Stimulated activated CD4-positive, alpha-beta T cell treated with anti-CD3 and anti-CD28 coated beads, Interleukin-15, amount 100 ng/mL, for 1 hour (primary cell): ENCODE measurements around the gene RNF8.
"Not testable (repeated sequence)": the region's sequence is repeated elsewhere in the genome, so short reads cannot be mapped to it uniquely, and the experiment has no call there.

Source experiments
- DNase-seq, 2 donors: peaks; one replicate each; pipeline ENCODE4 v3.0.0-alpha.2; 2020; ENCODE audit warnings: low read depth in 1 of 2, low spot score in 1 of 2

The RNF8 gene, protein sequence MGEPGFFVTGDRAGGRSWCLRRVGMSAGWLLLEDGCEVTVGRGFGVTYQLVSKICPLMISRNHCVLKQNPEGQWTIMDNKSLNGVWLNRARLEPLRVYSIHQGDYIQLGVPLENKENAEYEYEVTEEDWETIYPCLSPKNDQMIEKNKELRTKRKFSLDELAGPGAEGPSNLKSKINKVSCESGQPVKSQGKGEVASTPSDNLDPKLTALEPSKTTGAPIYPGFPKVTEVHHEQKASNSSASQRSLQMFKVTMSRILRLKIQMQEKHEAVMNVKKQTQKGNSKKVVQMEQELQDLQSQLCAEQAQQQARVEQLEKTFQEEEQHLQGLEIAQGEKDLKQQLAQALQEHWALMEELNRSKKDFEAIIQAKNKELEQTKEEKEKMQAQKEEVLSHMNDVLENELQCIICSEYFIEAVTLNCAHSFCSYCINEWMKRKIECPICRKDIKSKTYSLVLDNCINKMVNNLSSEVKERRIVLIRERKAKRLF

DNA sequence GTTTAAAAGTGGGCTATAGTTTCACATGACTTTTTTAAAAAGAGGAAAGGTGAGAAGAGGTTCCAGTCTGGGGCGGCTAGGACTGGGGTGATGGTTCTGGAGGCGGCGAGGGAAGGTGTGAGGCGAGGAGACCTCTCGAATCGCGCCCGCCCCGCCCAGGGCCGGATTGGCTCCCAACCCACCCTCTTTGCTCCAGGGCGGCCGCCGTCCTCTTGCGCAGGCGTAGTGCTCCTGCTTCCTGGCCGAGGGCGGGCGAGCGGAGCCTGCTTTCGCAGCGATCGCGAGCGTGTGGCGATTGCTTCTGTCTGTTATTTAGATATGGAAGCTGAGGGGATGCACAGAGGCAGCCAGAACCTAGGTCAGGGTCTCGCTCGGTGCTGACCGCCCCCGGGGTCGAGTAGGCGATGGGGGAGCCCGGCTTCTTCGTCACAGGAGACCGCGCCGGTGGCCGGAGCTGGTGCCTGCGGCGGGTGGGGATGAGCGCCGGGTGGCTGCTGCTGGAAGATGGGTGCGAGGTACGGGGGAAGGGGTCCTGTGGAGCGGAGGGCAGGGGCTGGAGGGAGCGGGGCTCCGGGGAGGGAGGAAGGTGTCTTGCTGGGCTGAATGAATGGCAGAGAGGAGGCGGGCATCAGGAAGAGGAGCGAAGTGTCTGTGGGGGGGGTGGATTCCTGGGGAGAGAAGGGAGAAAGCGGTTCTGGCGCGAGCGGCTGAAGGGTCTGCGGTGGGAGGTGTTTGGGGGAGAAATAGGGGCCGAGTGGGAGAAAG, at the start of gene RNF8:
Gene RNF8, plus strand, starts transcription at position 223 of the 765 bp plus-strand sequence. Its CDS starts 182 bp downstream, at position 405.
- peak; percentile 73 to 82 for DNase-seq

DNA sequence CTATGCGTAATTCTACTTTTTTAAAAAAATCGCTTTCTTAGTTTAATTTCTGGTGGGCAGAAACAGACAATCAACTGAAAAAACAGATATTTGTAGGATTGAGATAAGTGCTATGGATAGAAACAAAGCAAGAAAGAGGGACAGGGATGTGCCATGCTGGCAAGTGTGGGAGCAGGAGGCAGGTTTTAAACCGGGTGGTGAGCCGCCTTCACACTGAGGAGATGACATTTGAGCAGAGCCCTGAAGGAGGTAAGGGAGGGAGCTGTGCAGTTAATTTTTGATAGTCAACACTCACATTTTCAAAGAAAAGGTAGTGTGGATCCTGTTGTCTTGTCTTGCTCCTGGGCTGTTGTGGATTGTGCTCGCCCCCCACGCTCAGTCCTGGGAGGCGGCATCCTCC, 49.0 kb upstream of the RNF8 start:
- no peak for DNase-seq

DNA sequence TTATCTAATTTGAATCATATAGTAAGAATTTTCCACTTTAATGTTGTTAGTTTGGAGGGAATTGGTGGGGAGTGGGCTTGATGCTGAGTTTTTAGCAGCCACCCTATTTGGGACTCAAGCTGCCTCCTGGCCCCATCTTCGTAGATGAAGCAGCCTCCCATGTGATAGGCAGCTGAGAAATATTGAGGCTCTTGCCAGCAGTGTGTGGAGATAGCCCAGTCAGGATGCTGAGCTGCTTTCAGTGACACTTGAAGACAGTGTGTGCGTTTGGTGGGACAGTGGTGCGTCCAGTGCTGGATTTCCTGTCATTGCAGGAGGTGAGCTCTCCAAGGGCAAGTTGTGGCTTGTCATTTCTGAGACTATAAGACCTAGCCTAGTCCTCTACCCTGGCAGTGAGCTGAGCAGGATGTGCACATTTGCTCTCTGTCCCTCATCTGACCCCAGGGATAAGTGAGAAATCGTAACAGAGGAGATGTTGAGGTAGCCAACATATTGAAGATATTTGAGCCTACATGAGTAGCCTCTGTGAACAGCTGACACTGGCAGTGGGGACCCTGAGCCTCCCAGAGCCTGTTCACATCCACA, 47.9 kb upstream of the RNF8 start:
- no peak for DNase-seq

DNA sequence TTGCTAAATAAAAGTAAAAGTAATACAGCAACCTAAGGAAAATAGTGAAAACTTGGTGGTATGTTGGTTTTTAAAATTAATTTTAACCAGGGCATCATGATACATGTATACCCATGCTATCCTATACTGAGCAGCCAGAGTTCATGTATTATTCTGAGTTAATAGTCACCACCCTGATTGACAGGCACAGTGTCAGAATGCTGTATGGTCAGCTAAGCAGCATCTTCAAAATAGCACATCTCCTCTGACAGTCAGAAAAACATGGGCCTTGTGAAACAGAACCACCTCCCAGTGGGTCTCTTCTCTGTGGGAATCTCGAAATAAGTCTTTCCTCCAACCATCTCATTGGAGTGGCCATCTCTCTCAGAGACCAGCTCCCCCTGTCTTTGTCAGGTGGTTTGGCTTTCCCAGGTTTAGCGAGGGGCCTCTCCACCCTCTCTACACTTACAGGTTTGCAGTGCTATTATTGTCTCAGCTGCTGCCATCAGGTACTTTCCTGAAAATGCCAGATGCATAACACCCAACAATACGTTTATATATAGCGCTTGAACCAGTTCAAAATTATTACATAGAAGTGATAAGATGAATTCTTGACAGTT, 47.1 kb upstream of the RNF8 start:
- DNase-seq, result no peak

DNA sequence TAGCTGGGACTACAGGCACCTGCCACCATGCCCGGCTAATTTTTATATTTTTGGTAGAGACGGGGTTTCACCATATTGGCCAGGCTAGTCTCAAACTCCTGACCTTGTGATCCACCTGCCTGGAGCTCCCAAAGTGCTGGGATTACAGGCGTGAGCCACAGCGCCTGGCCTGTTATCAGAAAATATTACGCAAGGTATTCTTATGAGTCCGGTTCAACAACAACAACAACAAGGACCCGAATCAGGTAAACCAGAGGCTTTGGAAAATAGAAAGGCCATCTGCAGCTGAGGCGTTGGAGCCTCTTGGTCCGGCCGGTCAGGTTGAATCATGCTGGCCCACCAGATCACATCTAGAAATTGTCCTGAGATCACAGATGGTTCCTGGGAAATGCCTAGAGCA, 46.3 kb upstream of the RNF8 start:
- DNase-seq, result not testable (repeated sequence)

DNA sequence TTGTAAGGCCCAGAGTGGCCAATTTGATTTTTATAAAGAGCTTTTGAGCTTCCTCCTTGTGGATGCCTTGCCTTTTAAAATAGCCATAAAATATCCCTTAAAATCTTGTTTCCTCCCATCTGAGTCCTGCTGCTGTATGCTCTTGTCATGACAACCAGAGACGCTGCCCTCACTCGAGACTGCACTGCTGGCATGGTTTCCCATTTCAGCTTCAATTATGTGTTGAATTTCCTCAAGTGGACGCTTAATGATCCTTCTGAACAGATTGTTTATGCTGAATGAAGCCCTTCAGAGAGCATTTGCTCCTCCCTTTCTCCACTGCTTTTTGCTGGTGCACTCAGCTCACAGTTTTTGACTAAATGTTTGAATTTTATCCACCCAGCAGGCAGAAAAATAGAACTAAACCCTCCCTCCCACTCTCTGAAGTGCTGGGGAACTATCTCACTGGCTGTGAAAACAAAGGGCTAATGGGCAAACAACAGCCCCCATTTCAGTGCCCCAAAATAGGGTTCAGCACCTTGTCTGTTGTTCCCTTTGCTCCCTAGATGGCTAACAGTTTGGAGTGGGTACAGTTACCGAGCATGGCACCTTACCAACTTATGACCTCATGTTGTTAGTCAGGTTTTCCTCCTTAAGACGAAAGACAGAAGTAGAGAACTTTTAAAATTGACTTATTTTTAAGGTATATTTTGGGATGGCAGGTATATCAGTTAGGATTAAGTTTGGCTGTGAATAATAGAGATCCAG, 45.5 kb upstream of the RNF8 start:
- DNase-seq, result no peak

DNA sequence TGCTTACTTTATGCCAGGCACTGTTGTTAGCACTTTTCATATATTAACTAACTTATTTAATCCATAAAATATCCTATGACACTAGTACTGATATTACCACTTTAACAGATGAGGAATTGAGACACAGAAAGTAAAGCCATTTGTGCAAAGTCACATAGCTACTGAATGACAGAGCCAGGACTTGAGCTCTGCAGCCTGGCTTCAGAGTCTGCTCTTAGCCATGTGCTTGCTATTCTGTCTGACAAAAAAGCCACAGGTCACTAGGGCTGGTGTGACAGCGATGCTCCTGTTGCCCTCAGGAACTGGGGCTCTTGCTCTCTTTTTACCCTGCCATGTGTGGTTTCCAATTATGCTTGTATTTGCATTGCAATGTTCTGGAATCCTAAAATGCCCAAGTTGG, 44.7 kb upstream of the RNF8 start:
- DNase-seq, result no peak

DNA sequence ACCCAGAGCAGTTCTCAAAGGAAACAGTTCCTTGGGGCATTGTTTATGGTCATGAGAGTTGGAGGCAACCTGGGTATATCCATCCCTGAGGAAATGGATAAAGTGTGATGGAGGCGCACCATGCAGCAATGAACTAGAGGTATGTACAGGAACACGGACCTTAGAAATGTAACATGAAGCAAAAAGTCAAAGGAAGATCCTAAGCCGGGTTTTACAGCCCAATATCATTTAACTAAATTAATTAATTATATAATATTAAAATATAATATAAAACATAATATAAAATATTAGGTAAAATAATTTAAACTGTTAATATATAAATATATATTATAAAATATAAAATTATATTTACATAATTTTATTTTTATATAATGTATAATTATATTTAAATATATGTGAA, 44.1 kb upstream of the RNF8 start:
- DNase-seq, result no peak

DNA sequence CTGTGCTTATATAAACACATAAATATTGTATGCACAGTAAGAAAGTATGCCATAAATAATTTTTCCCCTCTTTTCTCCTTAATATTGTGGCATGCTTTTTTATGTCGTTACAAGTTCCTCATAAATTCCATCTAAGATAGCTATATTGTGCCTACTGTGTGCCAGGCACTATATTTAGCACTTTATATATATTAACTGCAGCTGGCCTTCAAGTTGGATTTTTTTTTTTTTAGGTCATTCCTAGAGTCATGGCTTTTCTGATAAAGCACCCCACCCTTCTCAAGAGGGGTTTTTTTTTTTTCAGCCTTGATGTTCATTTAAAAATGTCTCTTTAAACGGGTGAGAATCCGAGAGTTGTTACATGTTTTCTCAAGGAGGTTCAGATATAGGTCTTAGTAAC, 42.8 kb upstream of the RNF8 start:
- DNase-seq, result no peak

DNA sequence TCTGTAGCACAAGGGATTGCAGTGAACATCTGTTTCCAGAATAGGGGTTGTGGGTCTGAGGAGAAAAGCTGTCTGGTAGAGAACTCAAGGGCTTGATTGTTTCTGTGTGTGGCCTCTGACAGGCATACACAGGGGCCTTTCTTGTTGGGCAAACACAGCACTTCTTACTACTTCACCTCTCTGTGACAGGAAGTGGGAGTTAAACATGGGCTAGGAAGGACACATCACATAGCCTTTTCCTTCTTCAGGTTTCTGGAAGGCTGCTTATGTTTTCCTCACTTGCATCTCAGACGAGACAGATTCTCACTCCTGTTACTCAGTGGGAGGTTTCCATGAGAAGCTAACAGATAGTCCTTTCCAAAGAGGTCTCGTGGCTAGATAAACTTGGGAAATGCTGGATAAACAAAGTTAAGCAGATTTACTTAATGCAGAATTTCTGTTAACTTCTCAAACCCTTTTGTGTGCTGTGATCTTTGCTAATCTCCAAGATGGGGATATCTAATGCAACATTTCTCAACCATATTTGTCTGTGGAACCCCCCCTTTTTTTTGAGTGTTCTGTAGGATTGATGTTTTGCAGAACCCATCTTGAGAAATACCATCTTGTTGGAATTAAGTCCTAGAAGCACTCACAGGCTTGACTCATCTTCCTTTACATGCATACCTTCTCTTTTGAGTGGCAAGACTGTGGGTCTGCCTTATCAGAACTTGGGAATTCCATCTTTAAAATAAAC, 41.9 kb upstream of the RNF8 start:
- no peak for DNase-seq

DNA sequence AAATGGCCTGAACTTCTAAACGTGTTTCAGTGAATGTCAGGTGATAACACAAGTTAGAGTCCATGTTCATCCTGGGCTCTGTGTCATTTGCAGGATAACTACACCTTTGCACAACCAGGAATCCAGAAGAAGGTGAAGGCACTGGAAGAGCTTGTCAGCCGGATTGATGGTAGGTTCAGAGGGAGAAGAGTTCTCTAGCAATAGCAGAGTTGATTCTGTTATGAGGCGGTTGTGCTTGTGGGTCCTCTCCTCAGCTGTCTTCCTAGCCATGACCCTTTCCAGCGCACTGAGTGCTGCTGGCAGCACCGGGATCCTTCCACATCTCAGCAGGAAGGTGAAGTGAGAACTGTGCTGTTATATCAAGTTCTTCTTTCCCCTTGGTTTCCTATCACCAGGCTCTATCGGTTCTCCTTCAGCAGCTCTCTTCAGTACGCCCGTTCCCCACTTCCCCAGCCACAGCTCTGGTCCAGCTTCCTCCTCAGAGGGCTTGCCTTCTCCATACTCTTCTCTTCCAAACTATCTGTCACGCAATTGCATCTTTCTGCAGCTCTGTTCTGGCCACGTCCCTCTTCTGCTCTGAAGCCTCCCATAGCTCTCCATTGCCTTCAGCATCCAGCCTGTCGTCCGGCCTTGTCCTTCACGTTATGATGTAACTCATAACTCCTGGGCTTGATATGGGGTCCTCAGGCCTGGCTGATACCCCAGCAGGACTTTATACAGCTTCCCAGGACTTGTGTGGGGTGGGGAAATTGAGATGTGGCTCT, 39.9 kb upstream of the RNF8 start:
- DNase-seq, result no peak

DNA sequence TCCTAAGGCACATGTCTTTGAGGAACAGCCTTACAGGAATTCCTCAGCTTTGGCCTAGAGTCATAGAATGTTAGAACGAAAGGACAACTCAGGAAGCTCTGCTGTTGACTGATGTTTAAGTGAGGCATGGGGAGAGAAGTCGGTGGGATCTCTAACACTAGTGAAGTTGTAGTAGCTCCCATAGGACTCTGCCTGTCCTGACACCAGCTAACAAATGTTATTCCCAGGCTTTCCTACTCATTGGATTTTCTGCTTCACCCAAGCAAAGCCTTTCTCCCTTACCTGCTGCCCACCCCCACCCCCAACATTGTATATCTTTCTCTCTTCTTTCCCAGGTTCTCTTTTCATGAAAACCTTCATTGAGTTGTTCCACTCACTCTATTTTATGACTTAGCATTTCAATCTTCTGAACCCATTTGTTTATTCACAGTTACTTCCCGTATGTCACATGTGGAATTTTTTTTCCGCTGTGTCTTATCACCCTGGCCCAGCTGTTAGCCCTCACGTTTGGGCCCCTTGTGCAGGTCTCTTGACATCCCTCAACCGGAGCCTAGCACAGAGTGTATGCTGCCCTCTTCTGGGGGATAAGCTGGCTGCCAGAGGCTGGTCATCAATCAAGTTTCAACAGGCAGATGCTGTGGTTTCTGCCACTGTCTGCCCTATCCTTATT, 39.2 kb upstream of the RNF8 start:
- DNase-seq, result no peak

DNA sequence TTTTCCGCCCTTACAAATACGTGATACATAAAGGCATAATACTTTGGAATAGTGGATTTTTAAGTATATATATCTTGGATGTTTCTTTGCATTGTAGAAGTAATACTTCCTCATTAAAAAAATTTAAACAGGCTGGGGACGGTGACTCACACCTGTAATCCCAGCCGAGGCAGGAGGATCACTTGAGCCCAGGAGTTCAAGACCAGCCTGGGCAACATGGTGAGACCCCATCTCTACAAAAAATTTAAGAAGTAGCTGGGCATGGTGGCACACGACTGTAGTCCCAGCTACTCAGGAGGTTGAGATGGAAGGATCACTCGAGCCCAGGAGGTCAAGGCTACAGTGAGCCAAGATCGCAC, 38.6 kb upstream of the RNF8 start:
- DNase-seq, result no peak

DNA sequence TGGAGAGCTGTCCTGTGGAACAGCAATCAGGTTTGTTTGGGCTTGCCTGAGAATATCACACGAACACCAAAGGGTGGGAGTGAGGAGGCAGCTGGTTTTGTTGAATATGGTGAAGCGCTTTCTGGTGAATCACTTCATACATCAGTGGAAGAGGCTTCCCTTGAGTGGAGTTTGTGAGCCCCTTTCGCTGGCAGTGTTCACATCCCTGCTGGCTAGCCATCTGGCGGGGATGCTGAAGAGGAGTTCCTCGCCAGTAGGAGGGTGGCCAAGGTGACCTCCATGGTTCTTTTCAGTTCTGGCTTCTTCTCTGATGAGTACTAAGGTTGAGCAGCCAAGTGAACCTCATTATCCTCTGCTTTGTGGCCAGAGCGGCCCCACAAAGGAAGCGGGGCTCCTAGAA, 37.7 kb upstream of the RNF8 start:
- no peak for DNase-seq

DNA sequence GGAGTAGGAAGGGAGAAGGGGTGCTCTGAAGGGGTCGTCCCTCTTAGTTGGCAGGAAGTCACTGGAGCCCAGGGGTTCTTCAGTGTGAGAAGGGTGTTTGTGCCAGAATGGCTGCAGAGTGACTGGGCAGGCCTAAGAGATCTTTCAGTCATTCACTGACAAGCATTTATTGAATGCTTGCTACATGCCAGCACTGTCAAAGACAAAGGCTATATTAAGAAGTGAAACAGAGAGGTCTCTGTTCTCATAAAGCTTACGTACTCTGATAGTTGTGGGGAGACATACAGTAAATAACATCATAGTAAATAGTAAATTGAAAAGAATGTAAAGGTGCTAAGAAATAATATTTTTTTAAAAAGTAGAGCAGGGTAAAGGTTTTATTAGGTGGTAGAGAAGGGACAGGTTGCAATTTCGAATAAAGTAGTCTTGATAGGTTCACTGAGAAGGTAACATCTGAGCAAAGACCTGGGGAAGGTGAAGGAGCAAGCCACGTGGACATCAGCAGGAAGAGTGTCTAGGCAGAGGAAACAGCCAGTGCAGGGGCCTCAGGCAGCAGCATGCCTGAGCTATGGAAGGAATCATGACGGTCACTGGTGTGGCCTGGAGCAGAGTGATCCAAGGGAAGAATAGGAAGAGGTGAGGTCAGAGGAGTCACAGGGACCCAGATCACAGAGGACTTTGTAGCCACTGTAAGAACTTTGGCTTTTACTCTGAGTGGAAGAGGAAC, 36.3 kb upstream of the RNF8 start:
- no peak for DNase-seq

DNA sequence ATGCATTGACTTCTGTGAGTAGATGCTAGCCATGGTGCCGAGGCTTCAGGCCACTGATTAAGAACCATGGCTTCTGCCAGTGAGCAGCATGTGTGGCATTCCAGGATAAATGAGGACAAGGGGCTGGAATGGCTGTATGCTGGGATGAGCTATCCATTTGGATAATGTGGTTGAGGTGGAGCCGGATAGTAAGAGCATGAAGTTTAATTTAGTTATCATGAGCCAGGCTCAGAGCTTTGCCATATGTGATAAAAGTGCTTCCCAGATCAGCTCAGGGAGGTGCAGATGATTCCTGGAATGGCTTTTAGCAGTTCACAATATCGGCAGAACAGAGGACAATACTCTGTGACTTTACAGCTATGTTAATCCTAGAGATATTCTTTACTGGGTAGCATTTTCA, 34.6 kb upstream of the RNF8 start:
- no peak for DNase-seq

DNA sequence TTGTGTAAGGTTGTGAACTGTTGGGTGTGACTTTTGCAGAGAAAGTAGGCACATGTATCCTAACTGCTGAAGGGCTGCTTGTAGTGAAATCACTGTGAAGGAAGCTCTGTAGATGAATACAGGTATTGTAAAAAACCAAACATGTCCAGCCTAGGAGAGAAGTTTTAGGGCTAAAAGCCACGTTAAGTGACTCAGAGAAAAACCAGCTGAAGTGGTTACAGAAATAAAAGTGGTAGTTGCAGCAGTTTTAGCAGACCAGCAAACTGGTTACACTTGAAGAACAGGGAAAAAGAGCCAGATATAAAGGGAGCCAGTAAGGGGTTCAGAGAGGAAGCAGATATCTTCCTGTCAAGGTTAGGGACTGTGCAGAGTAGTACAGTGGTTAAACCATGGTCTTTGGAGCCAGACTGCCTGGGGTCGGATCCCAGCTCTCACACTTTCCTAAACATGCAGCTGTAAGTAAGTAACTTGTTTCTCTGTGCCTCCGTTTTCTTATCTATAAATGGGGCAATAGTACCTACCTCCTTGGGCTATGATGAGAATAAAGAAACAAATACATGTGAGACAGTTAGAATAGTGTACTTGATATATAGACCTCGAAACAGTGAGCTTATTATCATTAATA, 33.8 kb upstream of the RNF8 start:
- no peak for DNase-seq

DNA sequence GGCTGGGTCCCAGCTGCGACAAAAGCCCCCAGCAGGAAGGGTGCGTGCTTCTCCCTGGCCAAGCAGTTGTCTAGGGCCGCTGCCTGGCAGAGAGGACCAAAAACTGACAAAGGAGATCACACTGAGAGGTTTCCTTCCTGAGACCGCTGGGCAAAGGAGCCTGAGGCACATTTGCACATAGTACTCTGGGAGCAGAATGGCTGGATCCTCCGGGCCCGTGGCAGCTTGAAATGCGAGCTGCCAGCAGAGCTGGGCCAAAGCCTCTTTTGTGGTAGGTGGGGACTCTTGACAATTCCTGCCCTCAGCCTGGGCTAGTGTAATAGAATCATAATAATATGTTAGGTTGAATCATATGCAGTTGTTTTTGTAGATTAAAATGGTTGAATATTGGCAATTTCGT, 33.1 kb upstream of the RNF8 start:
- DNase-seq, result no peak
